RWPE2 (cell line): ENCODE data around the gene WHRN.

Experiments
- ATAC-seq: fragments of 200-7000 bp; cut with Tn5 transposase; 3 replicates; pipeline ENCODE4 v1.9.1; 2021; ENCODE audit warnings: low read depth
- DNase-seq: peaks from one replicate; pipeline ENCODE4 v3.0.0-alpha.2; 2020; ENCODE audit warnings: low spot score
- H3K27ac ChIP-seq: fragments of 450-650 bp; 2 replicates; pipeline ENCODE4 v1.5.1; 2017; ENCODE audit warnings: mild to moderate bottlenecking; ENCODE audit not compliant: poor library complexity, severe bottlenecking
- H3K27me3 ChIP-seq: fragments of 250-450 bp; sonication (Bioruptor Pico); 2 replicates; pipeline ENCODE4 v1.5.1; 2021; ENCODE audit warnings: mild to moderate bottlenecking, moderate library complexity; ENCODE audit not compliant: insufficient read depth, poor library complexity, severe bottlenecking
- H3K36me3 ChIP-seq: fragments of 250-450 bp; sonication (Bioruptor Pico); 2 replicates; pipeline ENCODE4 v1.5.1; 2020; ENCODE audit warnings: low read depth, mild to moderate bottlenecking, moderate library complexity
- H3K4me1 ChIP-seq: fragments of 250-450 bp; sonication (Bioruptor Pico); 2 replicates; pipeline ENCODE4 v1.5.1; 2021; ENCODE audit warnings: mild to moderate bottlenecking, moderate library complexity; ENCODE audit not compliant: insufficient read depth, poor library complexity, severe bottlenecking
- H3K4me3 ChIP-seq: fragments of 250-450 bp; sonication (Bioruptor Pico); 2 replicates; pipeline ENCODE4 v1.5.1; 2021; ENCODE audit warnings: mild to moderate bottlenecking, moderate library complexity; ENCODE audit not compliant: severe bottlenecking
- H3K9me3 ChIP-seq: fragments of 250-450 bp; sonication (Bioruptor Pico); 2 replicates; pipeline ENCODE4 v1.5.1; 2021; ENCODE audit warnings: mild to moderate bottlenecking, moderate library complexity; ENCODE audit not compliant: severe bottlenecking
- CTCF ChIP-seq: fragments of 450-650 bp; IDR thresholded peaks from one replicate; pipeline ENCODE4 v1.5.1; 2017; ENCODE audit warnings: mild to moderate bottlenecking, moderate library complexity; ENCODE audit not compliant: poor library complexity, severe bottlenecking

Gene WHRN

GRCh38 chr9:114416906-114417305, 88.4 kb downstream of the WHRN start:
- Histone ChIP-seq H3K36me3 (no peaks in the 10 kb centered on the region), H3K27me3 (no peaks in the 10 kb centered on the region), H3K27ac (no peak overlapping the region), H3K4me3 (no peak overlapping the region), H3K9me3 (no peaks in the 10 kb centered on the region), H3K4me1 (no peaks in the 10 kb centered on the region)
- DNase-seq (no peak), ATAC-seq (no peak)
- TF ChIP-seq CTCF: no peak

- no peaks in the 10 kb centered on the region for H3K36me3 ChIP-seq
- no peak overlapping the region for H3K27ac ChIP-seq
- no peaks in the 10 kb centered on the region for H3K27me3 ChIP-seq
- H3K4me1 ChIP-seq: no peaks in the 10 kb centered on the region
- TF ChIP-seq CTCF: no peak
- ATAC-seq (no peak), DNase-seq (no peak)
- no peak overlapping the region for H3K4me3 ChIP-seq
- no peaks in the 10 kb centered on the region for H3K9me3 ChIP-seq
Observed at GRCh38 chr9:114416290-114416689, 89.0 kb downstream of the WHRN start.

- no peak overlapping the region for H3K4me3 ChIP-seq
- no peaks in the 10 kb centered on the region for H3K4me1 ChIP-seq
- H3K27ac ChIP-seq: no peak overlapping the region
- no peak for ATAC-seq
- H3K27me3 ChIP-seq: no peaks in the 10 kb centered on the region
- no peaks in the 10 kb centered on the region for H3K36me3 ChIP-seq
- no peak for TF ChIP-seq CTCF
- DNase-seq: no peak
- no peaks in the 10 kb centered on the region for H3K9me3 ChIP-seq
Observed at GRCh38 chr9:114414346-114414745, 90.9 kb downstream of the WHRN start.

- ATAC-seq: no peak
- H3K27ac ChIP-seq: no peak overlapping the region
Observed at GRCh38 chr9:114413861-114414301, 91.4 kb downstream of the WHRN start.

More at GRCh38 chr9:114413861-114414301, 91.4 kb downstream of the WHRN start:
- H3K27me3 ChIP-seq: no peaks in the 10 kb centered on the region
- H3K36me3 ChIP-seq: no peaks in the 10 kb centered on the region
- no peak for TF ChIP-seq CTCF
- H3K4me3 ChIP-seq: no peak overlapping the region
- no peak for DNase-seq
- H3K9me3 ChIP-seq: no peaks in the 10 kb centered on the region
- H3K4me1 ChIP-seq: no peaks in the 10 kb centered on the region
